ENCODE data around the gene GPR17. TPM values are rescaled to one million over a fixed set of nuclear protein-coding genes. Genes with fewer than 3 reads are reported as not detected.

Gene GPR17
- total RNA-seq, 1 donor from 2014 or later = not detected

DNA sequence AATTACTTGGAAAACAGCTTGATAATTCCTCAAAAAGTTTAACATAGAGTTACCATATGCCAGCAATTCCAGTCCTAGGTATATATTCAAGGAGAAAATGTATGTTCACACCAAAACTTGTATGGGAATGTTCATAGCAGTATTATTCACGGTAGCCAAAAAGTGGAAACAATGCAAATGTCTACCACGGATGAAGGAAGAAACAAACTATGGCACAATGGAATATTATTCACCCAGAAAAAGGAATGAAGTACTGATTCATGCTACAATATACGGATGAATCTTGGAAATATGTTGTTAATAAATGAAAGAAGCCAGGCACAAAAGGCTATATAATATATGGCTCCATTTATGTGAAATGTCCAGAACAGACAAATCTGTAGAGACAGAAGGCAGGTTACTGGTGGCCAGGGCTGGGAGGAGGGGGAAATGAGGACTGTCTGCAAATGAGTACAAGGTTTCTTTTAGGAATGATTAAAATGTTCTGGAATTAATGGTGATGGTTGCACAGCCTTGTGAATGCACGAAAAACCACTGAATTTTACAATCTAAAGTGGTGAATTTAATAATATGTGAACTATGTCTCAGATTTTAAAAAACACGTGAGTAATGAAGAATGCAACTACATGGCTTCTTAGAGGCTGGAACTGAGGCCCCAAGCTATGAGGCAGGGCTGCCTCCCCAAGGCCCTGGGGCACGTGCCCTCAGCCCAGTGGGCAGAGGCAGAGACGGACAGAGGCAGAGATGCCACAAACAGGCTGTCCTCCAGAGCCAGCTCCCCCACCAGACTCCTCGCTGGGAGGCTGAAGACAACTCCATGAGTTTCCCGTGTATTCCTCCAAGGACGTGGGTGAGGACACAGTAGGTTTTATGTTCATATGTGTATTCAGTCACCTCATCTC is 24.4 kb downstream of the GPR17 start:
- Mint-ChIP-seq H3K4me1 (ENCODE audit: unreplicated experiment) (peaks cover 35% of the 10 kb centered on the region), H3K36me3 (ENCODE audit: unreplicated experiment) (peaks cover 4% of the 10 kb centered on the region), H3K4me3 (ENCODE audit: unreplicated experiment) (no peak overlapping the region), H3K27me3 (ENCODE audit: unreplicated experiment) (no peaks in the 10 kb centered on the region), H3K9me3 (ENCODE audit: unreplicated experiment) (no peaks in the 10 kb centered on the region), H3K27ac (ENCODE audit: unreplicated experiment) (peak overlapping the region; percentile 33)
- TF ChIP-seq, protein P1, sequence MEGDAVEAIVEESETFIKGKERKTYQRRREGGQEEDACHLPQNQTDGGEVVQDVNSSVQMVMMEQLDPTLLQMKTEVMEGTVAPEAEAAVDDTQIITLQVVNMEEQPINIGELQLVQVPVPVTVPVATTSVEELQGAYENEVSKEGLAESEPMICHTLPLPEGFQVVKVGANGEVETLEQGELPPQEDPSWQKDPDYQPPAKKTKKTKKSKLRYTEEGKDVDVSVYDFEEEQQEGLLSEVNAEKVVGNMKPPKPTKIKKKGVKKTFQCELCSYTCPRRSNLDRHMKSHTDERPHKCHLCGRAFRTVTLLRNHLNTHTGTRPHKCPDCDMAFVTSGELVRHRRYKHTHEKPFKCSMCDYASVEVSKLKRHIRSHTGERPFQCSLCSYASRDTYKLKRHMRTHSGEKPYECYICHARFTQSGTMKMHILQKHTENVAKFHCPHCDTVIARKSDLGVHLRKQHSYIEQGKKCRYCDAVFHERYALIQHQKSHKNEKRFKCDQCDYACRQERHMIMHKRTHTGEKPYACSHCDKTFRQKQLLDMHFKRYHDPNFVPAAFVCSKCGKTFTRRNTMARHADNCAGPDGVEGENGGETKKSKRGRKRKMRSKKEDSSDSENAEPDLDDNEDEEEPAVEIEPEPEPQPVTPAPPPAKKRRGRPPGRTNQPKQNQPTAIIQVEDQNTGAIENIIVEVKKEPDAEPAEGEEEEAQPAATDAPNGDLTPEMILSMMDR (IDR thresholded peaks at IDR 0.05) = no peak
- no peak for DNase-seq (ENCODE audit: extremely low spot score, unreplicated experiment)

DNA sequence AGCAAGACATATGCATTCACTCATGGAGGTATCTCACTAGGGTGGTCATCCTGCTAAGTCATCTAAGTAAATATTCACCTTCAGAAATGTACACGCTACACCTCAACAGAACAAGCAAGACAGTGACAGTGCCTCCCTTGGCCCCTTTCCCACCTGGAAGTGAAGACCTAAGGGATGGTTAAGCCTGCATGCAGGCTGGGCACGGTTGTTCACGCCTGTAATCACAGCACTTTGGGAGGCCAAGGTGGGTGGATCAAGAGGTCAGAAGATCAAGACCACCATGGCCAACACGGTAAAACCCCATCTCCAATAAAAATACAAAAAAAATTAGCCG is 25.0 kb downstream of the GPR17 start:
- Mint-ChIP-seq H3K36me3 (ENCODE audit: unreplicated experiment) (peaks cover 4% of the 10 kb centered on the region), H3K9me3 (ENCODE audit: unreplicated experiment) (no peaks in the 10 kb centered on the region), H3K27ac (ENCODE audit: unreplicated experiment) (no peak overlapping the region), H3K27me3 (ENCODE audit: unreplicated experiment) (no peaks in the 10 kb centered on the region), H3K4me1 (ENCODE audit: unreplicated experiment) (peaks cover 38% of the 10 kb centered on the region), H3K4me3 (ENCODE audit: unreplicated experiment) (no peak overlapping the region)
- no peak for DNase-seq (ENCODE audit: extremely low spot score, unreplicated experiment)
- TF ChIP-seq, protein P1 (IDR thresholded peaks at IDR 0.05) = no peak

DNA sequence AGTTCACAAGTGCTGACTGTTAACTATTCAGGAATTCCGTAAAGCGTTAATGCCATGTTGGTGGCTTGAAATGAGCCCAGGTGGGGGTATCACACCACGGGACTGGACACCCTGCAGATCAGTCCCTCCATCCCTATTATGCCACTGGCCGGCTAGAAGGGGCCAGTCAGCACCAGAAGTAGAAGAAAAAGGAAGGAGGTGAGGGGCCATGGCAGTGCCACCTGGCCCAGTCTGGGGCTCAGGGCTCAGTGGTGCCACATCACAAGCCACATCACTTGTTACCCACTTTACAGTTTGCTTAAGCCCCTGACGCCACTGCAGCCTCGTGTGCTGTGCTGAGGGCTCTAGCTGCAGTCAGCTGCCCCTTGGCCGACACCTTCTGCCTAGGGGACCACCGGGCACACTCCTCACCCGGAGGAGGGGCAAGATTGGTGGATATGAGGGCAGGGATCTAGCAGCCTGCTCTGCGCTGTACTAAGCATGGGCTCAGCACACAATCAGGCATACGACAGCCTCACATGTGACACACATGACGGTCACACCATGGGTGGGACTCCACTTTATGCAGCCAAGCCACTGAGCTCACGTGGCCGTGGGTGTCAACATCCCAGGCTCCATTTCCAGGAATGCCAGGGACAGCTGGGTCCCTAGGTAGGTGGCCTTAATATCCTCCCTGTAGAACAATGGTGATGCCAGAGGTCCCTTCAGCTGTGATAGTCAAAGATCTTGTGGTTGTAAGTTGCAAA is 25.8 kb downstream of the GPR17 start:
- TF ChIP-seq, protein P1 (IDR thresholded peaks at IDR 0.05) = no peak
- peak; percentile 70 for DNase-seq (ENCODE audit: extremely low spot score, unreplicated experiment)

DNA sequence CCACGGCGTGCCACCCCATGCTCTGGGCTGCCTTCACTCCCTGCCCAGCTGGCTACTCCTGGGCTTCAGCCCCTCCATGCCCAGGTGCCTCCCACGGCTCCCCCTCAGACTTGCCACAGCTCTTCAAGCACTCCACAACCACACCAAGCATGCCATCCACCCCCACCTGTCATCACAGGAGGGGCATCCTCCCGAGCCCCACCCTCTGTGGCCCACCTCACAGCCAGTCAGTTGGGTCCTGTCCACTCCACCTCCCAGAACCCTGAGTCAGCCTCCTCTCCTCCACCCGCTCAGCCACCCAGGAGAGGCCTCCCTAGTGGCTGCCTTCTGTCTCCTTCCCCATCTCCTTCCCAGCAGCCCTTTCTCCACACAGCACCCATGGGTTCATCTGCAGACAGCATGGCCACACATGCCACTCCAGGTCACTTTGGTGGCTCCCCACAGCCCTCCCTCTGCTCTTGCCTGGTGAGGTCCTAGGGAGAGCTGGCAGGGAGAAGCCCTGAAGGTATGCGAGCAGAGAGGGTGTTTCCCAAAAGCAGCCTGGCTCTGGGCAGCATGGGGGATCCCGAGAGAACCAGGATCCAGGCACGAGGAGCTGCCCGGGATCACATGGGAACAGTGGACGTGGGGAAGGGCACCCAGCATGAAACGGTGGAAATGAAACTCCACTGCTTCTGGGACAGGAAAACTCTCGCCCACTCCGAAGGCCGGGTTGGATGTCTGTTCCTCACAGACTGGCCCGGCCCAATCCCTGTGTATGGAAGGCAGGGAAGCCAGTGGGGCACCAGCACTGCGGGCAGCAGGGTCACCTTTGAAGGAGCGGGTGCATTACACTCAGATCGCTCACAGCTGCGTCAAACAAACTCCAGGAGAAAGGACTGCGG is 26.6 kb downstream of the GPR17 start:
- no peaks in the 10 kb centered on the region for H3K9me3 Mint-ChIP-seq (ENCODE audit: unreplicated experiment)
- peak overlapping the region; percentile 29 for H3K4me3 Mint-ChIP-seq (ENCODE audit: unreplicated experiment)
- no peaks in the 10 kb centered on the region for H3K27me3 Mint-ChIP-seq (ENCODE audit: unreplicated experiment)
- TF ChIP-seq, protein P1 (IDR thresholded peaks at IDR 0.05) = no peak
- H3K36me3 Mint-ChIP-seq (ENCODE audit: unreplicated experiment) = peaks cover 3% of the 10 kb centered on the region
- H3K4me1 Mint-ChIP-seq (ENCODE audit: unreplicated experiment) = peaks cover 48% of the 10 kb centered on the region
- H3K27ac Mint-ChIP-seq (ENCODE audit: unreplicated experiment) = peak overlapping the region; percentile 75
- peak; percentile 81 for DNase-seq (ENCODE audit: extremely low spot score, unreplicated experiment)

More for the DNA sequence above, 25.8 kb downstream of the GPR17 start:
- Mint-ChIP-seq H3K9me3 (ENCODE audit: unreplicated experiment) (no peaks in the 10 kb centered on the region), H3K36me3 (ENCODE audit: unreplicated experiment) (peaks cover 4% of the 10 kb centered on the region), H3K4me1 (ENCODE audit: unreplicated experiment) (peaks cover 44% of the 10 kb centered on the region), H3K27ac (ENCODE audit: unreplicated experiment) (peak overlapping the region; percentile 75), H3K4me3 (ENCODE audit: unreplicated experiment) (no peak overlapping the region), H3K27me3 (ENCODE audit: unreplicated experiment) (no peaks in the 10 kb centered on the region)

All from osteocyte (in vitro differentiated cells).